HG03139 (cell line): Measurements from ENCODE around the gene HDHD3.
"Not testable (repeated sequence)": the region's sequence is repeated elsewhere in the genome, so short reads cannot be mapped to it uniquely, and the experiment has no call there.

Experiments used
- ATAC-seq: cut with Tn5 transposase; IDR thresholded peaks from one replicate; pipeline ENCODE4 v1.9.1; 2021; ENCODE audit not compliant: unreplicated experiment

HDHD3 gene

GRCh38 chr9:113376634-113377567 lies at the start of gene HDHD3:
Gene HDHD3, minus strand, starts transcription at chr9:113376986. Its CDS starts 2,632 bp downstream, at chr9:113374354.
- ATAC-seq, result peak; percentile 71

GRCh38 chr9:113425072-113425471 lies 48.3 kb upstream of the HDHD3 start:
- ATAC-seq, result no peak

GRCh38 chr9:113421726-113422125 lies 44.9 kb upstream of the HDHD3 start:
- no peak for ATAC-seq

- ATAC-seq, result no peak
These were observed 40.6 kb upstream of the HDHD3 start for GRCh38 chr9:113417370-113417769.

GRCh38 chr9:113416149-113416721 lies 39.4 kb upstream of the HDHD3 start:
- ATAC-seq, result peak; percentile 92

- ATAC-seq, result peak; percentile 82
These were observed 33.5 kb upstream of the HDHD3 start, which contains the start of the genes C9orf43 and POLE3 for GRCh38 chr9:113410207-113410864. Gene C9orf43, plus strand, starts transcription at chr9:113410747. Its CDS starts 2,747 bp downstream, at chr9:113413494. Gene POLE3, minus strand, starts transcription at chr9:113410675. Its CDS starts 382 bp downstream, at chr9:113410293.

- no peak for ATAC-seq
These were observed 33.1 kb upstream of the HDHD3 start for GRCh38 chr9:113409883-113410206.

GRCh38 chr9:113409481-113409880 lies 32.7 kb upstream of the HDHD3 start:
- ATAC-seq, result no peak

- ATAC-seq, result not testable (repeated sequence)
These were observed 30.2 kb upstream of the HDHD3 start for GRCh38 chr9:113406873-113407511.

GRCh38 chr9:113406353-113406752 lies 29.6 kb upstream of the HDHD3 start:
- ATAC-seq, result not testable (repeated sequence)

- no peak for ATAC-seq
These were observed 26.9 kb upstream of the HDHD3 start for GRCh38 chr9:113403646-113404045.

GRCh38 chr9:113401027-113401792 lies 24.4 kb upstream of the HDHD3 start, which contains the start of gene ALAD:
Gene ALAD, minus strand, starts transcription at chr9:113401284. Its CDS starts 7,725 bp downstream, at chr9:113393559.
- ATAC-seq, result peak; percentile 99

- no peak for ATAC-seq
These were observed 22.9 kb upstream of the HDHD3 start for GRCh38 chr9:113399646-113400200.

GRCh38 chr9:113398796-113399195 lies 22.0 kb upstream of the HDHD3 start:
- ATAC-seq, result no peak

- ATAC-seq, result no peak
These were observed 20.4 kb upstream of the HDHD3 start for GRCh38 chr9:113397203-113397631.

- ATAC-seq, result no peak
These were observed 18.4 kb upstream of the HDHD3 start for GRCh38 chr9:113395000-113395861.

- ATAC-seq, result no peak
These were observed 16.5 kb upstream of the HDHD3 start for GRCh38 chr9:113393281-113393680.

GRCh38 chr9:113391917-113392316 lies 15.1 kb upstream of the HDHD3 start:
- no peak for ATAC-seq
